ENCODE results near the gene SEC14L6.

Gene SEC14L6

DNA sequence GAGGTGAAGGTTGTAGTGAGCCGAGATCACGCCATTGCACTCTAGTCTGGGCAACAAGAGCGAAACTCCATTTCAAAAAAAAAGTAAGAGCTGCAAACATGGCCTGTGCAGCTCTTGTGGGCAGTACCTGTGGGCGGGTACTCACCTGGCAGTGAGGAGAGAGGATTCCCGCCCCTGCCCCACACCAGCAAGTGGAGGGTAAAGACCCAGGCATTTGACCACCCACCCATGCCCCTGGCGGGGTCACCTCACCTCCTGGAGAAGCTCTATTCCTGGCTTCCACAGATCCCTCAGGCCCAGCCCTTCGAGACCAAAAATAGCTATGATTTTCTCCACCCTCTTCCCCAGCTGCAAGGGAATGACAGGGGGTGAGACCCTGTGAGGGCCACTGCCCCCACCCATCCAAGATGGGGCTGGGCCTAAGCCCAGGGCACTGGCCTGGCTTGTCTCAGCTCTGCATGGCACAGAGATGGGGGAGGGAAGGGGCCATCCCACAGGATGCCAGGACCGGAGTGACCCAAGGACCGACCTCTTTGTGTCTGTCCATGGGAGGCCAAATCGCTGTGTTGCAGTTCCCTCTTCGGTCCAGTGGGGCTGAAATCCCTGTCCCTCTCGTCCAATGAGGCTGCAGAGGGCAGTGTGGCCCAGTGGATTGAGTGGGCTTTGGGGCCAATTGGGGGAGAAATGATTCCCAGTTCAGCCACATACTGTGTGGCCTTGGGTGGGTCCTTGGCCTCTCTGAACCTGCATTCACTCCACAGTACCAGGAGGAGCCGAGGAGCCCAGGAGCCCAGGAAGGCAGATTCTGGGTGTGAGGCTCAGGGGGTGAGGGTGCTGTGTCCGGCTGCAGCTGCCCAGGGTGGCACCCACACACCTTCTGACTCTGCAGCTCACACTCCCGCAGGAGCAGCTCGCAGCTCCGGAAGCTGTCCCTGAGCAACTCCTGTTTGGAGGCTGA is 14.6 kb downstream of the SEC14L6 start:
- no peak for DNase-seq

DNA sequence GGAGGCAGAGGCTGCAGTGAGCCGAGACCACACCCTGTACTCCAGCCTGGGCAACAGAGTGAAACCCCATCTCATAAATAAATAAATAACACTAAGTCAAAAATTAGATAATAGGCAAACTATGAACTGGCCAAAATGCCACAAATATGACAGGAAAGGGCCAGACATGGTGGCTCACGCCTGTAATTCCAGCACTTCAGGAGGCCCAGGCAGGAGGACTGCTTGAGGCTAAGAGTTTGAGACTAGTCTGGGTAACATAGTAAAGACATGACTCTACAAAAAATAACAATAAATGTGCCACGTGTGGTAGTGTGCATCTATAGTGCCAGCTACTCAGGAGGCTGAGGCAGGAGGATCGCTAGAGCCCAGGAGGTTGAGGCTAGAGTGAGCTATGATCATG is 19.9 kb downstream of the SEC14L6 start:
- no peak for DNase-seq

DNA sequence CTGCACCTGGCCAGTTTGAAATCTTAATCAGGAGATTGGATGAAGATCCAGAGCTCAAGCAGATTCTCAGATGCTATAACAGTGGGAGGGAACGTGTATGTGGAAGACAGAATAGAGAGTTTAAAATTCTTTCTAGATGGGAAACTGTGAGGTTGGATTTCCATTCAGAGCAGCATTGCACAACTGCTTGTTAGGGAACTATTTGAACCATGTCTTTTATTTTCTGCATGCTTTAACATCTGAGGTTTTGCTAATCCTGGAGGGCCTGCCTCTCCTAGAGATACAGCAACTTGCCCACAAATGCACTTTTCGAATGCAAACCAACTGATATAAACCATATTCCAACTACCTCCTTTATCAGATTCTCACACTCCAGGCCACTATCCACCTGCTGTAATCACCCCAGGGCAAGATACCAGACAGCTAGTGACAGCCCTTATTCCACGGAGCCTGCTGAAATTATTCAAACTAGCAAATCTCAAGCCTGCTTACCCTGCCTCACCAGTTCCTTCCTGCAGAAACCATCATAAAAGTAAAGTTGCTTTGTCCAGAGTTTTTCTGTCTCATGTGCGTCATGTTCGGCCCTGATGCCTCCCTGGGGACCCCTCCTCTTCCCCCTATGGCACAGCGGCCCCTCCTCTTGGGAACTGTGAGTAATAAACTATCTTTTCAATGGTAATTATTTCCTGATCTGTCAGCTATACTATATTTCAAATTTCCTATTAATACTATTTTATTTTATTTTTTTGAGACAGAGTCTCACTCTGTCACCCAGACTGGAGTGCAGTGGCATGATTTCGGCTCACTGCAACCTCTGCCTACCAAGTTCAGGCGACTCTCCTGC is 22.7 kb downstream of the SEC14L6 start:
- DNase-seq = no peak

DNA sequence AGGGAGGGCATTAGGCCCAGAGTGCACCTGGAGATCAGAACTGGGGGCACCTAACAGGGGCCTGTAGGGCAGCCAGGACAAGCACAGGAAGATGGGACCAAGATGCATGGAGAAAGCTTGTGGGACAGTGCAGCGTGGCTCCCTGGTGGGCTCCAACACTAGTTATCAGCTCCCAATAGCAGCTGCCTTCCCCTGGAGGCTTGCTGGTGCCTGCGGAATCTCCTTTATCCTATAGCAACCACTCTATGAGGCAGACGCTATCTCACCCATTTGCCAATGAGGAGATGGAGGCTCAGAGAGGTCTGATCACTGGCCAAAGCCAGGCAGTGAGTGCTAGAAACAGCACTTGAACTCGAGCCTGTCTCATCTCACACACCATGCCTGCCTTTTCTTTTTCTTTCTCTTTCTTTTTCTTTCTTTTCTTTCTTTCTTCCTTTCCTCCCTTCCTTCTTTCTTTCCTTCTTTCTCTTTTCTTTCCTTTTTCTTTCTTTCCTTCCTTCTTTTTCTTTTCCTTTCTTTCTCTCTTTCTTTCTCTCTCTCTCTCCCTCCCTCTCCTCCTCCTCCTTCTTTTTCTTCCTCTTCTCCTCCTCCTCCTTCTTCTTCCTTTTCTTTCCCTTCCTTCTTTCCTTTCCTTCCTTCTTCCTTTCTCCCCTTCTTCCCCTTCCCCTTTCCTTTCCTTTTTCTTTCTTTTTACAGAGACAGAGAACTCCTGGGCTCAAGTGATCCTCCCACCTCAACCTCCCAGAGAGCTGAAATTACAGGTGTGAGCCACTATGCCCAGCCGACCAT is 25.0 kb downstream of the SEC14L6 start:
- no peak for DNase-seq

DNA sequence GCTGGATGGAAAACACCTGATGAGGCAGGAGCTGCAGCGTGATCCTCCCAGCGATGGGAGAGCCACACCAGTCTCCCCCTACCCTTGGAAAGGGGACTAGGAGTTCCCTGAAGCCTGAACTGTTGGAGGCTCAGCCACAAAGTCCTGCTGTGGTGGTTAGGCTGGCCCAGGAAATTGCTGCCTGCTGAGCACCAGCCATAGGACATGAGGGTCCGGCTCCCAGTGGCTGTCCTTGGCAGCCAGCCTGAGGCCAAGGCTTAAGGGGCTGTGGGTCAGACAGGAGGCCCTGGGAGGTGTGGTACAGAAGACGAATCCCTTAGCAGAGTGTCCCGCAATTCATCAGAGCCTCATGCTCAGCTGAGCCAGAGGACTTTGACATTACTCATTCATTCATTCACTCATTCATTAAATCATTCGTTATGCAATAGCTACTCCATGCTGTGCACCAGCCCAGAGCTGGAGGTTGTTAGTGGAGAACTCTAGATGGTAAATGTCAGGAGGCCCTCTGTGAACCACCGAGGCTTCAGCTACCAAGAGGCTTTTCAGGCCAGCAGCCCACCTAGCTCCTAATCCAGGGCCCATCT is 26.6 kb downstream of the SEC14L6 start:
- no peak for DNase-seq

DNA sequence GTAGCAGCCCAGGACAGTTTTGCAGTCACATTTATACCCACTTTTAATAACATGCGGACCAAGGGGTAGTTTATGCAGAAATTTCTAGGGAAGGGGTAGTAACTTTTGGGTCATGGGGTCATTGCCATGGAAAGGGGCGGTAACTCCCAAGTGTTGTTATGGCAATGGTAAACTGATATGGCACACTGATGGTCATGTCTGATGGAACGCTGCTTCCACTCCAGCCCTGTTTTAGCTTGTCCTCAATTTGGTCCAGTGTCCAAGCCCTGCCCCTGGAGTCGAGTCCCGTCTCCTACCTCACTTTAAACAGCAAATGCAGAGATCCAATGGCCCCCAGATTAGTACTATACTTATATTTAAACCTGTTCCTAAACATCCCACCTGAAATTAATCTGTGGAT is 29.8 kb downstream of the SEC14L6 start:
- no peak for DNase-seq

DNA sequence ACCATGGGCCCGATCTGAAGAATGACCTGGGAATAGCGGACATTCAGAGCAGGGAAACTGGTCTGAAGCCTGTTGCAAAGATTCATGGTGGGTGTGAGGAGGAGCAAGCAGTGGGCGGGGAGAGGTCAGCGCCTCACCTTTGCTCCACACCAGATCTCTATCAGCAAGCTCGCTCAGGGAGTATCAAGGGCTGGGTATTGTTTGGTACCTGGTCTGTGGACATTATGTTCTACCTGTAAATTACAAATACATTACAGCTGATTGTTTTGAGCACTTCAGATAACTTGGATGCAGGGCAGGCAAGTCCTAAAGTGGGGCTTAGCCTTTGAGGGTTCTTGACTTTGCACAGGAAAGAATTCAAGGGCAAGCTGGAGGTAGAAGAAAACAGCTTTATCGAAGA is 30.3 kb downstream of the SEC14L6 start:
- no peak for DNase-seq

DNA sequence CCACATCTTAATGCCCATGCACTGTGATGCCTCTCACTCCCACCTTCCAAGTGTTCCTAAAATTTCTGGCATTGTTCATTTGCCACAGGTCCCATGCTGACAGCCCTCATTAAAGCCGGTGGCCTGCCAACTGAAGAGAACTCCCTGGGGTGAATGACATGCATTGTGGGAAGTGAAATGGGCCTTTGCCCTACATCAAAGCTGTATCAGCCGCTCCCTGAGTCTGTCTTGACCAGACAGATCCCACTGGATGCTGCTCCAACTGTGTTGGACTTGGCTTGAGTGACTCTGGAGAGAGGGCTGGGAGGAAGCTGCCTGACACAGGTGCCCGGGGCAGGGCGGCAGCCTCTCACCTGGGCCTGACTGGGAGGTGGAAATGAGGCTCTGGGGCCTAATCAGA is 32.3 kb downstream of the SEC14L6 start:
- no peak for DNase-seq

DNA sequence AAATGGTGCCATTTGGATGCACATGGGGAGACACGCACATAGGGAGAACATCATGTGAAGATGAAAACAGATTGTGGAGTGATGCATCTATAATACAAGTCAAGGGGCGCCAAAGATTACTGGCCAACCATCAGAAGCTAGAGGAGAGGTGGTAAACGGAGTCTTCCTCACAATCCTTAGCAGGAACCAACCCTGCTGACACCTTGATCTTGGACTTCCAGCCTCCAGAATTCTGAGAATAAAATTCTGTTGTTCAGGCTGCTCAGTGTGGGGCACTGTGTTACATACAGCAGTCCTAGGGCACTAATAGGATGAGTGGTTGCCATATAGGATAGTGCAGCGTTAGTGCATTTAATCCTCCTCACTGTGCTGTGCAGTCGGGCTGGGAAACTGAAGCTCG is 33.1 kb downstream of the SEC14L6 start:
- no peak for DNase-seq

DNA sequence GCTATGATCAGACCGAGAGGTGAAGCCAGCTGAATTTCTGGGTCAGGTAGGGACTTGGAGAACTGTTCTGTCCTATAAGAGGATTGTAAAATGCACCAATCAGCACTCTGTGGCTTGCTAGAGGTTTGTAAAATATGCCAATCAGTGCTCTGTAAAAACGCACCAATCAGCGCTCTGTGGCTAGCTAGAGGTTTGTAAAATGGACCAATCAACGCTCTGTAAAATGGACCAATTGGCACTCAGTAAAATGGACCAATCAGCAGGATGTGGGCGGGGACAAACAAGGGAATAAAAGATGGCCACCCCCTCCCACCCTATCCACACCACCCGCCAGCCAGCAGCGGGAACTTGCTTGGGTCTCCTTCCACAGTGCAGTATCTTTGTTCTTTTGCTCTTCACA is 34.6 kb downstream of the SEC14L6 start:
- DNase-seq = no peak

DNA sequence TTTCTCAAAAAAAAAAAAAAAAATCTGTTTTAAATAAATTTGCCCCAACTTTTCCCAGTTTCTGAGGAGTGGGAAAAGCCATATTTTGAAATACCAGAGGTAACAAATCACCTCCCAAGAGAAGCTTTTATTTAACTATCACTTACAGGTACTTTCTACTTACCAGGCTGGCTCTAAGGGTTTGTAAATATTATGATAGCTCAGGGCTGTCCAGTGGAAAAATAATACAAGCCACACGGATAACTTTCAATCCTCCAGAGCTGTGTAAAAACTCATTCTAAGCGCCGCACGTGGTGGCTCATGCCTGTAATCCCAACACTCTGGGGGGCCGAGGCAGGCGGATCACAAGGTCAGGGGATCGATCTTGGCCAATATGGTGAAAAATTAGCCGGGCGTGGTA is 35.4 kb downstream of the SEC14L6 start:
- DNase-seq = no peak

DNA sequence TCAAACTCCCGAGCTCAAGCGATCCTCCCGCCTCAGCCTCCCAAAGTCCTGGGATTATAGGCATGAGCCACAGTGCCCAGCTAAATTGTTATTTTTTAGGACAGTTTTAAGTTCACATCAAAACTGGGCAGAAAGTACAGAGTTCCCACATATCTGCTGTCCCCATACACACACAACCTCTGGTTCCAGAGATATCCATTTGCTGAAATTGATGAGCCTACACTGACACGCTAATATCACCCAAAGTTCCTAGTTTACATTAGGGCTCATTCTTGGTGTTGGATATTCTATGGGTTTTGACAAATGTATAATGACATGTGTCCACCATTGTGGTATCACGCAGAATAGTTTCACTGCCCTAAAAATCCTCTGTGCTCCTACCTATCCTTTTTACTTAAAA is 38.3 kb downstream of the SEC14L6 start:
- no peak for DNase-seq

DNA sequence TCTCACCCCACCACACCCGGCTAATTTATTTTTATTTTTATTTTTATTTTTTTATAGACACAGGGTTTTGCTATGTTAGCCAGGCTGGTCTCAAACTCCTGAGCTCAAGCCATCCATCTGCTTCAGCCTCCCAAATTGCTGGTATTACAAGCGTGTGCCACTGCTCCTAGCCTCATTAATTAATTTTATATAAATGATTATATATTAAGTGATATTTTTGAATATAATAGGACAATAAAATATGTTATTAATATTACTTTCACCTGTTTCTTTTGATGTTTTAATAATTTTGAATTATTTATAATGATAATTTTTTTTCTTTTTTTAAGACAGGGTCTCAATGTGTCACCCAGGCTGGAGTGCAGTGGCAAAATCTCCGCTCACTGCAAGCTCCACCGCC is 38.9 kb downstream of the SEC14L6 start:
- DNase-seq = no peak

DNA sequence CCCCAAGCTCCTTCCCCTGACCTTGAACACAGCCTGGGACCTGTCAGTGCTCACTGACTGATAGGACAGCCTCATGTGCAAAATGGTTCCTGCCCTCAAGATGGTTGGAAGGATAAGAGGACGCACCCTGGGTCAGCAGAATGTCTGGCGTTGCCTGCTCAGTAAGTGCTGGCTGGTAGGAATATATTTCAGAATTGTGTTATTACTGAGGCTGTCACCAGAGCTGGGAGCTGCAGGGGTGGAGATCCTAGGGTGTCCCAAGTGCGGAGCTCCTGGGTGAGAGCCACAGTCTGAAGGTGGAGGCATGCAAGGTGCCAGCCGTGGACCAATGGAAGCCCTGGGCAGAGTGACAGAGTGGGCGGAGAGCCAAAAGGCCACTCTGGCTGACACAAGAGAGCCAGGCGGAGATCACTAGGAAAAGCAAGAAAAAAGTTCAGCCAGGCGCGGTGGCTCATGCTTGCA is 40.0 kb downstream of the SEC14L6 start:
- DNase-seq = no peak

DNA sequence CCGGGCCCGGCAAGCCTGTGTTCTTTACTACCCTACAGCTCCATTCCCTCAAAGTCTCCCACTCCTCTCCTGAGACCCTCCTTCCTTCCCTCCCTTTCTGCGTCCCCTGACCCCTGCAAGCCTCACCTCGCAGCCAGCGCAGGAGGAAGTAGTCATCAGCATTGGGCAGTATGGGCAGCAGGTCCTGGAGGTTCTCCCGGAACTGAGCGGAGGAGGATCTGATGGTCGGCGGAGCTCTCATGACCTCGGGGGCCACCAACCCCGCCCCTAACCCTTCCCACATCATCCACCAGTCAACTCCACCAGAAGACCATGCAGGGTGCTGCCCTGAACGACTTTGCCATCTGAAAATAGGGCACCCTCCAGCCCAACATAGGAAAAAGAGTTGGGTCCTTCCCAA is 43.0 kb downstream of the SEC14L6 start:
- no peak for DNase-seq

DNA sequence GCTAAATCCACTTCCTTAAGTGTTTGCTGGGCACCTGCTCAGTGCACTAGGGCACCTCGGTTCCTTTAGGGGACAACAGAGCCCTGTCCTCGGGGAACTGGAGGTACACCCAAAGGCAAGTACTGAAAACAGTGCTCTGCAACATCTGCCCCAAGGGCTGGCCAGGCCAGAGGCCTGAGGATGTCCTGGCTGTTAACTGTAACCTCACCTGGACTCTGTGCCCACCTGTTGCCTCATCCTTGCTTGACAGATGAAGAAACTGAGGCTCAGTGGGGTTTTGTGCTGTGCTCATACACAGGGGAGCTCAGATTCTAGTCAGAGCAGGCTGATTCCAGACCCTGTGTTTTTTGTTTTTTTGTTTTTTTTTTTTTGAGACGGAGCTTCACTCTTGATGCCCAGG is 43.6 kb downstream of the SEC14L6 start:
- no peak for DNase-seq

DNA sequence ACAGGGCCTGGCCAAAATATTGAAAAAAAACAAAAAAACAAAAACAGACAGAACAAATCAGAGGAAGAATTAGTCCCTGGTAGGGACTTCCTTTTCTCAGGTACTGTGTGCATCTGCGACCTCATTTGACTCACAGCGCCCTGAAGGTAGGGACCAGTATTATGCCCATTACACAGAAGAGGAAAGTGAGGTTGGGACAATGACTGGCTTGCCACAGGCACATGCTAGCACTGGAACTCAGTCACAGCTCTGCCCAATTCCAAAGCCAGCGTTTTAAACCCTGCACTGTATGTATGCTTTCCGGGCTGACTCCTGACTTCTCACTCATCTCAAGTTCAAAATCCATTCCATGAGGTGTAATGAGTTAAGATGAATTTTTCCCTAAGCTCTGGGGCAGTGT is 44.4 kb downstream of the SEC14L6 start:
- DNase-seq = no peak

DNA sequence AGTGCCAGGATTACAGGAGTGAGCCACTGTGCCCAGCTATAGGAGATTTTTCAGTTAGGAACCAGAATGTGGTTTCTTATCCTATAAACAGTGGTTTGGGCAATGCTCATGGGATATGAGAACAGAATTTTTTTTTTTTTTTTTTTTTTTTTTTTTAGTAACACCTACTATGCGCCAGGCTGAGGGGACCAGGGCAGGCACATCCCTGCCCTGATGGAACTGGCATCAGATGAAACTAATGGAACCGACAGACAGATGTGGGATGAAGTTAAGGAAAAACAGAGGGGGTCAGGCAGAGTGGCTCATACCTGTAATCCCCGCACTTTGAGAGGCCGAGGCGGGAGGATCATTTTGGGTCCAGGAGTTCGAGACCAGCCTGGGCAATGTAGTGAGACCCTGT is 45.9 kb downstream of the SEC14L6 start:
- DNase-seq = no peak

DNA sequence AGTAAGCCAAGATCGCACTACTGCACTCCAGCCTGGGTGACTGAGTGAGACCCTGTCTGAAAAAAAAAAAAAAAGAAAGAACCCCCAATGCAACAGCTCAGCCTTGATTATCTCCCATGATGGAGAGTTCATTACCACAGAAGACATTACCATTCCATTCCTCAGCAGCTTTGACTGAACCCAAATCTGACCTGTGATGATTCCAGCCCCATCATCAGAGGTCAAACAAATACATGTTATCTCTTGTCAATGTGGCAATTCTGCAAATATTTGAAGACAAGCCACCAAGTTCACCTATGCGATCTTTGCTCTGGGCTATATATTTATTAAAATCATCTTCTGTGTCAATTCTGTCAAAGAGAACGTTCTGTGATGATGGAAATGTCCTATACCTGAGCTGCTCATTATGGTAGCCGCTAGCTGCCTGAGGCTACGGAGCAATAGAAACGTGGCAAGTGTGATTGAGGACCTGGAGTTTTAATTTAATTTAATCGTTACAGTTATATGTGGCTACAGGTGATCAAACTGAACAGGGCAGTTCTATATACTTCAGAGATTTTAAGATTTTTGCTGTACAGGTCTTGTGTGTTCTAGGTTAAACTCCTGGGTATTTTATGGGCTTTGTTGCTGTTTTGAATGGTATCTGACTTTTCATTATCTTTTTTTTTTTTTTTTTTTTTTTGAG is 48.9 kb downstream of the SEC14L6 start:
- DNase-seq = no peak

DNA sequence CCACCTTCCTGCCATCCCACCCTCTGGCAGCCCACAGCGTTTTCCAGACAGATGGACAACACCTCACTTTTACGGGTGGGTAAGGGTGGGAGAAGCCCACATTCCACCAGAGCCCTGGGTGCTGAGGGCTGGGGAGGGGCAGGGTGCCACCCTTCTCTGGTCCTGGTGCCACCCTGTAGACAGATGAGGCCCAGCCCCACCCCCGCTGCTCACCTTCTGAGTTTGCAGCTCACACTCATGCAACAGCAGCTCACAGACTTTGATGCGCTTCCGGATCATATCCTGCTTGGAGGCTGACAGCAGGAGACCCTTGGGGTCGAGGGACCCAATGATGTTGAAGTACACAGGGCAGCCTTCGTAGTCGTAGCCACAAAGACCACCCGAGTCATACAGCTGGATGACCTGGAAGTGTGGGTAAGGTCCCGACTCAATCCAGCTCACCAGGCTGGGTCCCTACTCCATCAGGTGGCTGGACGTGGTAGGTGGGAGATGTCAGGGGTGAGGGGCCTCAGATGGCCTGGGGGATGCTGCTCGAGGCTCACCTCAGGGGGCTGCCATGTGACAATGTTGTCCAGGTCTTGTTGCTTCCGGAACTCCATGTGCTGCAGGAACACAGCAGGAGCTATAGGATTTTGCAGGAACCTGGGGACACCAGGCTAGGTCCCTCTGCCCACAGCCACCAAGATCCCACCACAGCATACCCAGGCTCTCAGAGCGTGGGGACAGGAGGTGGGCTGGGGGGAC is 51.3 kb downstream of the SEC14L6 start:
- no peak for DNase-seq

DNA sequence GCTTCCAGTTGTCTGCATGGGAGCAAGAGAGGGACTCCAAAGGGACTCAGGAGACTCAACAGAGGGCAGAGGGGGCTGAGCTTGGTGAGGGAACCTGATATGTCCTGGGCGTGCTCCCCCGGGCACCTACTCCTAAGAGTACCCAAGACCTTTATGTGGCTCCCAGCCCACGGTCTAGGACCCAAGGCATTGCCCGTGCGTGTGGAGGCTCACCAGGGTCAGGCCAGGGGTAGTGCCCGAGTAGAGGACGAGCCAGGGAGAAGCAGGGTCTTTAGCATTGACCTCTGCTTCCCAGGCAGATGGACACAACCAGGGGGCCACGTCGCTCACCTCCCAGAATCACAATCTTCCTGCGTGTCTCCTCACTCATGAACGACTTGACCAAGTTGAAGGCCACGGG is 54.4 kb downstream of the SEC14L6 start:
- DNase-seq = no peak

All from activated CD4-positive, alpha-beta T cell treated with anti-CD3 and anti-CD28 coated beads for 48 hours (primary cell).